Coronary artery (tissue), 2 donors: ENCODE measurements around the gene RNU6-8.

Source experiments
- DNase-seq: peaks from one replicate; pipeline ENCODE4 v3.0.0-alpha.2; 2017; ENCODE audit warnings: low spot score
- H3K27ac ChIP-seq, 2 donors: fragments of 200-600 bp; sonication (generic); one replicate each; pipeline ENCODE4 v1.5.1; 2016 to 2019
- H3K4me3 ChIP-seq: fragments of 200-600 bp; sonication (generic); 2 replicates; pipeline ENCODE4 v1.5.1; 2016; ENCODE audit warnings: mild to moderate bottlenecking, moderate library complexity
- TF ChIP-seq, protein P1 (sequence below): fragments of 200-600 bp; sonication (generic); IDR thresholded peaks from one replicate; pipeline ENCODE4 v1.5.1; 2019; ENCODE audit warnings: antibody characterized with exemption

The RNU6-8 gene

DNA sequence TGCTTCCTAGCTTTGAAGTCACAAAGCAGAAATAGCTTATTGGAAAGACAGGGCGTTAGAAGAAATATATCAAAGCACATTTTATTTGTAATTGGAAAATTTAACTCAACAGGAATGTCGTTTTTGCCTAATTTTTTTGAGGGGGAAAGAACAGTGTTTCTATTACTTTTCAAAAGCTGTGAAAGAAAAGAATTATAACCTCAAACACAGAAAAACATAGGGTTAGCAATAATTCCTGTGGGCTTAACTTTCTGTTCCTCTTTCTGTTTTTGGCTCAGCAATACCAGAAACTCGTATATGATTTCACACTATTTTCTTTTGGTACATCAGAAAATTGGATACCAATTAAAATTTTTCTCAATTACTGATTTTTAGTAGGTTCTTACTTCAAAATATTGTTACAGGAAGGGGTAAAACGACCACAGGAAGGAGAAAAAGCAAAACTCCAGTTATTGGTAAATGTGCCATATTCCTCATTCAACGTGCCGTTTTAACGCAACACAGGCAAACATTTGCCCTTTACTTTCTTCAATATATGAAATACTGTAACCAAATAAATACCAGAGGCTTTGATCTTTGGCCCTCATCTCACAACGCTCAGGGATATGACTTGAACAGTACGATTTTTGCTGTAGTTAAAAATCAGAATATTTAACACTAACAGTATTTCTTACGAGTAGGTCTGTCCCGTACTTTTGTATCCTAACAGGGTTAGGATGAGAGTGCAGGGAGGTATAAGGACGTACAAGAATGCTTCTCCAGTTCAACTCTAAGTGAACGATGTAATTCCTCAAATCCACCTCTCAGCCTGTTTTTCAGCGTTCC lies 2.5 kb downstream of the RNU6-8 start:
- H3K4me3 ChIP-seq: peak overlapping the region; percentile 84
- DNase-seq: no peak
- peak overlapping the region; percentile 80 to 91 for H3K27ac ChIP-seq
- TF ChIP-seq, protein P1, sequence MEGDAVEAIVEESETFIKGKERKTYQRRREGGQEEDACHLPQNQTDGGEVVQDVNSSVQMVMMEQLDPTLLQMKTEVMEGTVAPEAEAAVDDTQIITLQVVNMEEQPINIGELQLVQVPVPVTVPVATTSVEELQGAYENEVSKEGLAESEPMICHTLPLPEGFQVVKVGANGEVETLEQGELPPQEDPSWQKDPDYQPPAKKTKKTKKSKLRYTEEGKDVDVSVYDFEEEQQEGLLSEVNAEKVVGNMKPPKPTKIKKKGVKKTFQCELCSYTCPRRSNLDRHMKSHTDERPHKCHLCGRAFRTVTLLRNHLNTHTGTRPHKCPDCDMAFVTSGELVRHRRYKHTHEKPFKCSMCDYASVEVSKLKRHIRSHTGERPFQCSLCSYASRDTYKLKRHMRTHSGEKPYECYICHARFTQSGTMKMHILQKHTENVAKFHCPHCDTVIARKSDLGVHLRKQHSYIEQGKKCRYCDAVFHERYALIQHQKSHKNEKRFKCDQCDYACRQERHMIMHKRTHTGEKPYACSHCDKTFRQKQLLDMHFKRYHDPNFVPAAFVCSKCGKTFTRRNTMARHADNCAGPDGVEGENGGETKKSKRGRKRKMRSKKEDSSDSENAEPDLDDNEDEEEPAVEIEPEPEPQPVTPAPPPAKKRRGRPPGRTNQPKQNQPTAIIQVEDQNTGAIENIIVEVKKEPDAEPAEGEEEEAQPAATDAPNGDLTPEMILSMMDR: no peak

DNA sequence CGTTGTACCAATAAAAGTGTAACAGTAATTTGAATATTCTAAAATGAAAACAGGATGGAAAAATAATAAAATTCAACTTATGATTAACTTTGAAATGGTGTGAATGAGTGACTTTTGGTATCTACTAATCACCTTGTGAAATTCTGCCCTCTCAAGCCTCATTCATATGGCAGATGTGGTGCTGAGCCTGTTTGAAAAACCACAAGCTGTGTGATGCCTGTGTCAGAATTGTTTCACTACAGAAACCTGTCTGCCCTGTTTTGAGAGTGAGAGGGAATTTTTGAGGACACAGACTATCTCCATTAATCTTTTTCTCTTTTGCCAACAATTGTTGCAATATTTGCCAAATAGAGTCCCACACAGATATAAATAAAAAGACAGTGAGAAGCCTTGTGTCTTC lies 5.2 kb downstream of the RNU6-8 start:
- Histone ChIP-seq H3K27ac (no peak overlapping the region), H3K4me3 (no peak overlapping the region)
- DNase-seq: no peak
- TF ChIP-seq, protein P1: no peak

DNA sequence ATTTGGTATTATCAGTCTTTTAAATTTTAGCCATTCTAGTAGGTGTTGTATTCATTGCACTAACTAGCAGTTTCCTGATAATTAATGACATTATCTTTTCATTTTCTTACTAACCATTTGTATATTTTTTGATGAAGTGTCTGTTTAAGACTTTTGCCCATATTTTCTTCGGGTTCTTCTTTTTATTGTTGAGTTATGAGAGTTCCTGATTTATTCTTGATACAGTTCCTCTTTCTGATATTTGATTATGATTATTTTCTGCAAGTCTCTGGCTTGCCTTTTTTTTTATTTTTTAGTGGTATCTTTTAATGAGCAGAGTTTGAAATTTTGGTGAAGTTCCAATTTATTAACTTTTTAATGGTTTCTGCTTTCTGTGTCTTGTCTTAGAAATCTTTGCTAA lies 7.4 kb downstream of the RNU6-8 start:
- no peak for DNase-seq
- TF ChIP-seq, protein P1: no peak
- Histone ChIP-seq H3K27ac (no peak overlapping the region), H3K4me3 (no peak overlapping the region)

DNA sequence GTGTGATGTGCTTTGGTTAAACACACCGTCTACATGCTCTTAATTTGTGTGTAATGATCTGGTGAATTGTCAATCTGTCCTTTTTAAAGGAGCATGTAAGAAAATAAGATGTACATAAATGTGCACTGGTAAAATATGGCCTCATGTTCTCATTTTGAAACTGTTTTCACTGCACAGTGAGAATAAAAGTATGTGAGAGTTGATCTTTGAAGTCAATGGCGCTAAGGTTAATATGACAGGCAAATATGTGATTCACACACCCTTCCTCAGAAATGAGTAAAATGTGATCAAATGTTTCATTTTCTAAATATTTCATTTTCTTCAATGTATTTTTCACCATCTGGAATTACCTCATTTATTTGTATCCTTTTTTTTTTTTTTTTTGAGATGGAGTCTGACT lies 9.5 kb downstream of the RNU6-8 start:
- Histone ChIP-seq H3K27ac (no peak overlapping the region), H3K4me3 (no peak overlapping the region)
- TF ChIP-seq, protein P1: no peak
- no peak for DNase-seq

DNA sequence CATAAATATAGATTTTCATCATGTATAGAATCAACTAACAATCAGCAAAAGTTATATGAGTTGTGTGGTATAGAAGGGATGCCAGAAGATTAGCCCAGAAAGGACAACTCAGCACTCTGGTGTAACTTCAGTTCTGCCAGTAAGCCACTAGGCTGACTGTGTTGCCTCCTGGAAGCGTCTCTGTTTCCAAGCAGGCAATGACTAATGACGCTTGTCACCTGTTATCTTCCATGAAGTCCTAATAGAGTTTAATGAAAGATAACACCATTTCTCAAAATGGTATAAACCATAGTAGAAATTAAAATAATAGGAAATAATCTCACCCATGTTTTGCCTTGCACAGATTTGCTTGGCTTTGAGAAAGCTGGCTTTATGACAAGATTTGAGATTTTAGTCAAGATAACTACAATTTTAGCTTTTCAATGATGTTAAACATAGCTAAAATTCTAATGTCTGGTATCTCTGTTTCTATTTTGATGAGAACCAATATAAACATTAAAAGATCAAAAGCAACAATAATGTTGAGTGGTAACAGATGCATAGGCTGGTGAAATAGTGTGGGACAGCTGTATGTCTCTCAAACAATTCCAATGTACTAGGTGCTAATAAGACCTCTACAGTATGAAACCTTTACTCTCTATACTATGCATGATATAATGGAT lies 10.2 kb downstream of the RNU6-8 start:
- no peak overlapping the region for H3K4me3 ChIP-seq
- no peak overlapping the region for H3K27ac ChIP-seq
- TF ChIP-seq, protein P1: no peak
- DNase-seq: no peak

DNA sequence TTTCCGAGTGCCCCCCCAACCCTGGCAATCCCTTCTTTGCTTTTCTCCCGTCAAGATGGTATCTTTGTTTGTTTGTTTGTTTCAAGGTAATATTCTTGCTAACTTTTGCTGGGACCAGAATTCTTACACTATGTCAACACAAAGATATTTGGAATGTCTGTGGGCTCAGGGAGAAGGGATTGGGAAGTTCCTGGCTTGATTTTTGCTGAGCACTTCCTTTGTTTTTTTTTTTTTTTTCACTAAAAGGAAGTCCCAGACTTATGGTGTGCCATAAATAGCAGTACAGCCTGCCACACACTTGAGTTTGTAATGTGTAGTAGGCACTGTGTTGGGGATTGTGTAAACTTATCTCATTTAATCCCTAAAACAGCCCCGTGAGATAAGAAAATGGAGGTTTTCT lies 12.4 kb downstream of the RNU6-8 start:
- H3K27ac ChIP-seq: no peak overlapping the region
- no peak for DNase-seq
- TF ChIP-seq, protein P1: no peak
- no peak overlapping the region for H3K4me3 ChIP-seq

DNA sequence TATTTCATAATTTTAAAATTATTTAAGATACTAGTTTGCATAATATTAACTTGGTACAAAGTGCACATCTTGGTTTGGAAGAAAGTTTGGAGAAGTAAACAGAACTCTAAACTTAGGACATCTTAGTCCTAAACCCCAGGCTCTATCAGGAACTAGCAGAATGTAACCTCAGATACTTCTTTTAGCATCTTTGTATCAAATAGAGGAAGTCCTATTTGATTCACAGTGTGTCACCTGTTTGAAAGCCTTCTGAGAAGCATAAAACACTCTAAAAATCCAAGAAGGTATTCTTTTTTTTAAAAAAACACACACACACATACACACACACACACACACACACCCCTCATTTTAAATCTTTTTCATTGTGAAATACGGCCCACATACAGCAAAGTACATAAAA lies 13.3 kb downstream of the RNU6-8 start:
- TF ChIP-seq, protein P1: no peak
- DNase-seq: no peak
- Histone ChIP-seq H3K4me3 (no peak overlapping the region), H3K27ac (no peak overlapping the region)
